HG02885 (cell line): ENCODE measurements around the gene ELK4.
A peak's percentile ranks its signal among the peaks of the same experiment; 100 is the strongest.

Source experiments
- ATAC-seq: cut with Tn5 transposase; IDR thresholded peaks from one replicate; pipeline ENCODE4 v1.9.1; 2021; ENCODE audit warnings: mild to moderate bottlenecking; ENCODE audit not compliant: unreplicated experiment, poor library complexity

Gene ELK4, protein sequence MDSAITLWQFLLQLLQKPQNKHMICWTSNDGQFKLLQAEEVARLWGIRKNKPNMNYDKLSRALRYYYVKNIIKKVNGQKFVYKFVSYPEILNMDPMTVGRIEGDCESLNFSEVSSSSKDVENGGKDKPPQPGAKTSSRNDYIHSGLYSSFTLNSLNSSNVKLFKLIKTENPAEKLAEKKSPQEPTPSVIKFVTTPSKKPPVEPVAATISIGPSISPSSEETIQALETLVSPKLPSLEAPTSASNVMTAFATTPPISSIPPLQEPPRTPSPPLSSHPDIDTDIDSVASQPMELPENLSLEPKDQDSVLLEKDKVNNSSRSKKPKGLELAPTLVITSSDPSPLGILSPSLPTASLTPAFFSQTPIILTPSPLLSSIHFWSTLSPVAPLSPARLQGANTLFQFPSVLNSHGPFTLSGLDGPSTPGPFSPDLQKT

DNA sequence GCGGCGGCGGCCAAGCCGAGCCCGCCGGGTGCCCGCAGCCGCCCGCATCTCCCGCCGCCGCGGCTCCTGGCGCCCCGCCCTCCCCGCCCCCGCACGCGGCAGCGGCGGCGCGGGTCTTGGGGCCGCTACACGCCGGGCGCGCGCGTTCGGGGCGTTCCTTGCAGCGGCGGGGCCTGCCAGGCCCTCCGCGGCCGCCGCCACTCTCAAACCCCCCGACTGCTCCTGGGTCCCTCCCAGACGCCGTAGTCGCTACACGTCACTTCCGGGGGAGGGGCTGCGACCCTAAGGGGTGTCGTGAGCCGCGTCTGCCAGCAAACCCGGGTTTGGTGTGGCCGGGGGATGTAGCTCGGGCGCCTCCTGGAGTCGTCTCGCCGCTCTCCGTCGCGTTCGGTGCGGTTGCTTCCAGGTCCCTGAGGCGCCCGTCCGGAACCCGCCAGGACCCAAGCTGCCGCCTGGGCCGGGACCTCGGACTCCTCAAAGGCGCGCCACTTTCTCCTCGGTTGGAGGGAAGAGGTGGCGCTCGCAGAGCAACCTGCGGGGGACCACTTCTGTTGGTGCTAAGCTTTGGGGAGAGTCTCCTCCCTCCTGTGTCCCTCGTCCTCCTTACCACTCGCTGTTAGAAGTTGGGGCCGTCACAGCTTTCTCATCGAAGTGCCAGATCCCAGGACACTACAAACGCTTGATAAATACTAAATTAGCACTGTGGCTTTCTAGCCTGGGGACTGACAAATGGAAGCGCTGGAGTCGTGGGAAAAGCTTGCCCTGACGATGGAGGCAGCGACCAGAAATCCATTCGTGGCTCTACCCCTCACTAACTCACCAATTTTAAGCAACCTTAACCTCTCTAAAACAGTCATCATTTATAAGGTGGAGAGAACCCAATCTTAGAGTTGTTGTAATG is at the start of gene ELK4:
ELK4 (minus strand) TSS at position 244 of the 901 bp plus-strand sequence. CDS start 8,129 bp downstream, outside the sequence.
- peak; percentile 84 for ATAC-seq

DNA sequence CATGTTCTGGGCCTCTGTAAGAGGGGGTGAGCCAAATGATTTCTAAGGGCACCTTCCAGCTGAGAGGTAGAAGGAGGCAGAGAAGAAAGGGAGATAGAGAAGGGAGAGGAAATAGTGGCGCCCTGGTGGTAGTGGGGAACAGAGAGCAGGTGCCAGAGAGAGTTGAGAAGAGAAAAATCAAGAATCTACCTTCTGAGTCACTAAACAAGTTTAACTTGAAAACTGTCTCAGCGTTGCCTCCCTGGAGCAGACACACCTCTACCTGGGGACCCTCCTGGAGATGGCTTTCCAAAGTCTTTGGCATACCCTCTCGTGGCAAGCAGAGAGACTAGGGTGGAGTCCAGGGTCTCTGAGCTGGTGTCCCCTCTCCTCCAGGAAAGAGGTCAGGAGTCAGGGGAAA is 49.6 kb upstream of the ELK4 start:
- no peak for ATAC-seq

DNA sequence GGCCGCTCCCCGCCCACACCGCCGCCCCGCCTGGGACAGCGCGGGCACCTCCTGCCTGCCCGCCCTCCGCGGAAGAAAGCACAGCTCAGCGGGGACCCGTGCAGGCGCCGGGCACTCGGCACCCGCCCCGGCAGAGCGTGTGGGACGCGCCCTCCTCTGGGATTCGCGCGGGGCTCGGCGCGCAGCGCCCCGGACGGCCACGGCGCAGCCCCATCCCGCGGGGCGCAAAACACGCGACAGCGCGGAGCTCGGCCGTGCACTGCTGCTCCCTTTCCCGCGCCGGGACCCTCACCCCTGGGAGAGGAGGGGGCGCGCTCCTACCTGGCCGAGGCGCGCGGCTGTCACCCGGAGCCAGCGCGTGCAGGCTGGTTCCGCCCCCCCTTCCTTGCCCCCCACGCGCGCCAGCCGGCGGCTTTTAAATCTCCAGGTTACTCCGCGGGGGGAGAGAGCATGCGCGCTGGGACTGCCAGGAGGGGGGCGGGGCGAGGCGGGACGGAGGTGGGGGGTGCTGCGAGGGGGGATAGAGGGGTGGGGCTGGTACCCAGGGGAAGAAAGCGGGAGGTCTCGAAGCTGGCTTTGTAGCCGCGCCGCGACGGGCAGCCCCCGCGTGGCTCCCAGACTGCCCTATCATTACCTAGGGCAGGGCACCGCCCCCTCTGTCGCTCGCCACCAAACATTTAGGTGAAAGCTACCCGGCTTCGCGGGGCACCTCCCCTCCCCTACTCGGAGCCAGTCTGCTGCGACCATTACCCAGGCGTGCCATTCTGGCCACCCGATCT is 48.5 kb upstream of the ELK4 start, which contains the start of gene SLC45A3:
SLC45A3 (minus strand) TSS at position 437 of the 779 bp plus-strand sequence. CDS start 15,853 bp downstream, outside the sequence.
- ATAC-seq: no peak

DNA sequence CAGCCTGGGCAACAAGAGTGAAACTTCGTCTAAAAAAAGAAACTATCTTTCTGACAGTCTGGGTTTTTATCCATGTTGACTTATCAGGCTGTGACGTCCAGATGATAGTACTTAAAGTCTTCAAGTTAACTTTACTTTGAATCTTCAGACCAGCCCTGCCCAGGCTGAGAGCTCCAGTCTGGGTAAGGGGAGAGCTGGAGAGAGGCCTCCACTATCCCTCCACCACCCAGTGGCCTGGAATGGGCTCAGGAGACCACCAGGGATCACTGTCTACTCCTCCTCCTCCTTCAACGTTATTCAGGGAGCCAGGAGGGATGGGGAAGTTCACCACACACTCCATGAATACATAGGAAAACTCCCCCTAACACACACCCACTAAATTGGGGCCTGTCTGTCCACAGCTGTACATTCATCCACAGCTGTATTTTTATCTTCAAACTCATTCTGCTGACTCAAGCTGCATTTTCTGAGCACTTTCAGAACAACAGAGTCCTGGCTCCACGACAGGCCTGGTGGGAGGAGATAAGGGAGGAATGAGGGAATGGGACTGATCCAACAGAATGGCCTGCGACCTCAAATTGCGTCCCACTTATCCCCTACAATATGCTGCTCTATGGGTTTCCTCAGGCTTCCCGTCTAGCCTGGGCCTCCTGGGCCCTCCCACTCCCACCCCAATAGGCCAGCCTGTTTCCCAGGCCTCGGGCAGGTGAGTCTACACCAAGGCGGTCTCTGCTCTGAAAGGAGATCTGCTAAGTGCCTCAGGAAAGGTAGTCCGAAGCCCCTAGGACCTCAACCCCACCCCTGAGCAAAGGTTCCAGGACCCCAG is 46.7 kb upstream of the ELK4 start:
- no peak for ATAC-seq

DNA sequence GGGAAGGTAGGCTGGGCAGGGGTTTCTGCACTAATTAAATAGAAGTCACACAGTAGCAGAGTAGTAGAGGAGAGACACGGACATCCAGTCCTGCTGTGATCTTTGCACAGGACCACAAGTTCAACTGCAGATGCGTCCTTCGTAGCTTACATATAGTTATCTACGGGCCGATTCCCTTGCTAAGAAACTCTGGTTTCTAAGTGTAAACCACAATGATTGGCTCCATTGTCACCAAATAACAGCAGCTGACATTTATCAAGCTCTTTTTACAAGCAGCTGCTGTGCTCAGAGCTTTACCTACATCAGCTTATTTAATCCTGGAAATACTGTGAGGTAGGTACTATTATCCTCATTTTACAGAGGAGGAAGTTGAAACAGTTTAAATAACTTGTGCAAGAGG is 45.4 kb upstream of the ELK4 start:
- no peak for ATAC-seq

DNA sequence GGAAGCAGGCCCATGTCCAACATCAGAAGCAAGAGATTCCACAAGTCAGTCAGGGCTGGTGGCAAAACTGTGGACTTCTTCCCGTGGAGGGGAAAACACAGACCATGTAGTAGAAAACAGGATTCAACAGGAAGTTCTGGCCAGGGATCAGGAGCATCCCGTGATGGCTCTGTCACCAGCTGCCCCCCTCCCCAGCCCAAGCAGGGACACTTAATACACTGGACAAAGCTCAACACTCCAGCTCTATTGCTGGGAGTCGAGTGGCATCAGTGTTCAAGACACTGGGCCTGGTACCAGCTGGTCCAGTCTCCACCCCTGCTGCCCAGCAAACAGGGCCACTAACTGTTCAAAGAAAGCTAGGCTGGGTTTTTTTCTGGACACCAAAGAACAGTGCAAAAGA is 44.8 kb upstream of the ELK4 start:
- no peak for ATAC-seq

DNA sequence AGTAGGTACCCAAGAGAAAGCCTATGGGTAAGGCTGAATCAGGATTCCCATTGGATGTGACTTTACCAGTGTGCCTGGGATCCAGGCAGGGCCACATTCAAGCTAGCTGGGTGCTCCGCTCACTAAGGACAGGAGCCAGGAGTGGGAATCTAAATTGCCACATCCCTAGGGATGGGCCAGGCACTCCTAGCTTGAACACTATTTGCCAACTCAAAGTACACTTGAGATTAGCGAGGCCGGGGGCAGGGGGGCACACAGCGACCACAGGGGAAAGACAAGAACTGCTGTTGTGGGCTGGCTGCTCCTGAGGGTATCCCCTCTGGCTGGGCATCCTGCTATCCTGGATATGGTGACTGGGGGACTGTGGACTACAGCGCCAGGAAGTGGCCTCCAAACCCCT is 44.2 kb upstream of the ELK4 start:
- ATAC-seq: no peak

DNA sequence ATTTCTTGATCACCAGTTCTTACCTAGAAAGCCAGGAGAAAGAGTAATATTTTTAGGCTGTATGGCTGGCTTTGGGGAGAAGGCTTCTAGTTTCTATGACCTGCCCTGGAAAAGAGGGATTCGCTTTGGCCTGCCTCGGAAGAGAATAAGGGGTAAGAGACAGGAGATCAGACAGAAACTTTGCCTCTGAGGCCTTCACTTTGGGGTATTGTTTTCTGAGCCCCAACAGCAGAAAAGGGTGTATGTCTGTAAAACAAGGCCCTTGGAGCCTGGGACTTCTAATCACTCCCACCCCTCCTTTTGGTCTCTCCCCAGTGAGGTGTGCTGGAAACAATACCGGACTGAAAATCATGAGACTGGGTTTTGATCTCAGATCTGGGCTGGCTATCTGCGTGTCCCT is 43.4 kb upstream of the ELK4 start:
- ATAC-seq: no peak

DNA sequence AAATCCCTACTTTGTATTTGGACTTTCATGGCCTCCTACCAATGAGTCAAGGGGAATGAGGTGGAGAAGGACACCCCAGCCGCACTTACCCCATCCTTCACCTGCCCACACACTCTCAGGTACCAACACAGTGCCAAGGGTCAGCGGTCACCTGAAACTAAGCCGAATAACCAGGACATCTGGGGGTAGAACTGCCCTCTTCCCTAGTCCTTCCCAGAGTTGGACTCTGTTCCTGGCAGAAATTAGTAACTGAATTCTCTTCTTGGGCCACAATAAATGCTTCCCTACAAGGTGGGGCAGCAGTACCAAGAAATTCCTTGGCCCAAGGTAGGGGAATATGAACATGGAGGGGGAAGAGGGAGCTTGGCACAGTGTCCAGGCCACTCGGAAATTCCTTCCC is 41.2 kb upstream of the ELK4 start:
- ATAC-seq: no peak

DNA sequence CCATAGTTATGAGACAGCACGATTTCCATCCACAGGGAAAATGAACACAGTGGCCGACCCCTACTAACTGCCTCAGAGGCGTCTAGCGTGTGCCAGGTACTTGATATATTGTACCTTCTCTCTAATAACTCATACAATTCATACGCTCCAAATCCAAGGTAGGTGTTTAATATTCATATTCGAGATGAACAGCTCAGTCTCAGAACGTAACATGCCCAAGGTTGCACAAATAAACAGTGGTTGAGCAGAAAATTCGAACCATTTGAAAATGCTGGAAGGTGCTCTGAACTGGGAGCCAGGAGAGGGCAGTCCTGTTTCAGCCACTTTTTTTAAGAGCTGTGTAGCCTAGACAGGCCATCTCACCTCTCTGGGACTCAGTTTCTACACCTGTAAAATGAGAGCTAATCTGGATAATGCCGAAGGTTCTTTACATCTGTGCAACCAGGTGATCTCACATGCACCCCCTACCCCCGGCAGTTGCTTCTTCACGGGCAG is 40.6 kb upstream of the ELK4 start:
- no peak for ATAC-seq

DNA sequence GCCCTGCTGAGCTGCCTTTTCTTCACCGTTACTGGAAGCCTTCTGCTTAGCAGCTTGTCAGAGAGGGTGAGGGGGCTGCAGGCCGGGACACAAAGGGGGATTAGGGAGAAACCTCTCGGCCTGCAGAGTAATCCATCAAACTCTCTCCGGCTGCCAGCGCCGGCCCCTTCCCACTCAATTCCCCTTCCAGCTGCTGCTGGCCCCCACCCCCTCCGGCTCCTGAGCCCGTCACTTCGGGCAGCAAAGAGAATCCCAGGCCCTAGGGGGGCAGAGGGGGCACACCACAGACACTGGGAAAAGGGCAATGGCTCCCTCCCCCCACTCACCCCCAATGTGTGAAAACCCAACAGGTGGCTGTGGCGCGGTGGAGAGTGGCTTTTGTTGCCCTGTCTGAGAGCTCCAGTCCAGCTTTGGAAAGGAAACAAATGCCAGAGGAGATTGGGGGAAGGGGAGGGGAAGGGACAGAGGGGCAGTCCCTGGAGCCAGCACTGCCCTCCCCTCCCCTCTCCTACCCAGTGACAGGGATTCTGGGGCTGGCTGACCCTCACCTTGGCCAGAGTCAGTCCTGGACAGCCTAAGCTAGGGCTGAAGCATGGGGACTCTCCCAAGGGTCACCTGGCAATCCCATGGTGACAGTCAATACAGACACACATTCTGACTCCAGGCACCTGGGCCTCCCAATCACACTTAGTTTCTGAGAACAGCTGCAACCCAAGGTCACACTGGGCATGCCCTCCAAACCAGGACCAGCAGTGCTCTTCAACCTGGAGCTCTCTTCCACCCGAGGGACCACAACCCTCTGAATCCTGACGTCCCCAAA is 39.0 kb upstream of the ELK4 start:
- ATAC-seq: no peak

DNA sequence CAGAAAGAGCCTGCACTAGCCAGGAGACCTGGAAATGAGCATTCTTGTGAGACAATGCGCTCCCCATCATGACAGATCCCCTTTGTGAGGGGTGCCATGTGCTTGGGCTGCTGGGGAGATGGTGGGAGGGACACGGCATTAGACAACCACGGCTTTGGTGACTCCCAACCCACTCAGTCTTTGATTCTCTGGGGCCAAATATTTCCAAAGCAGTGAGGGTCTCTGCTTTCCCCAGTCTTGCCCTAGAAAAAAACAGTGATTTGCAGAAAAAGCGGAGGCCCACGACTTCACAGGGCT is 38.3 kb upstream of the ELK4 start:
- no peak for ATAC-seq

DNA sequence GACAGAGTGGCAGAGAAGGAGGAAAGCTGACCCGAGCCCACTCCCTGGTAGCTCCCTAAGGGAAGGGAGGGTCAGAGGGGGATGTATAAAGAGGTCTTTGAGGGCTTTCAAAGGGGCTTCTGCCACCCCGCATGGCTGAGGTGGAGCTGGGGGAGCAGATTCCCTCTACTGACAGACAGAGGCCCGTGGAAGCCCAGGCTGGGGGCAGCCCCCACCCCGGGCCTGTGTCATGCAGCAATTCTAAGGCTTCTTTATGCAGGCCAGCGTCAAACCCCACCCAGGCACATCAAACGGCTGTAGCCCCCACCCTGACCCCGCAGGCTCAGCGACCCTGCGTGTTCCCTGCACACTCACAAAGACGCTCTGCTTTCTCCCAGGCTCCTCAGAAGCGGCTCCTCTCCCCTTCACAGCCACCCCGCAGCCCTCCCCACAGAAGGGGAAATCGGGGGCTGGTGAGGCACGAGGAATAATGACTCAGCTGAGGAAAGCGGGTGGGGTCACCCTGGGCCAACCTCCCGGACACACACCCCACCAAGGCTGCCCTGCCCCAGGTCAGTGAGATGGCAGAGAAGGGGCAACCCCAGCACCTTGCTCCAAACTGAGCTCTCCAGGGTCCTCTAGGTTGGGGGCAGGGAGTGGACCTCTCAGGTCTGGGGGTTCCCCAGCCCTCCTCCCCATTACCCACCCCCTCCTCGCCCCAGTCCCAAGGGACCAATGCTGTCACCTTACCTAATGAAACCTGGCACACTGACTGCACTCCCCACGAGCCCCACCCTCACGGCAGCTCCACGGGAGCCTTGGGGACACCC is 37.7 kb upstream of the ELK4 start:
- peak; percentile 34 for ATAC-seq

DNA sequence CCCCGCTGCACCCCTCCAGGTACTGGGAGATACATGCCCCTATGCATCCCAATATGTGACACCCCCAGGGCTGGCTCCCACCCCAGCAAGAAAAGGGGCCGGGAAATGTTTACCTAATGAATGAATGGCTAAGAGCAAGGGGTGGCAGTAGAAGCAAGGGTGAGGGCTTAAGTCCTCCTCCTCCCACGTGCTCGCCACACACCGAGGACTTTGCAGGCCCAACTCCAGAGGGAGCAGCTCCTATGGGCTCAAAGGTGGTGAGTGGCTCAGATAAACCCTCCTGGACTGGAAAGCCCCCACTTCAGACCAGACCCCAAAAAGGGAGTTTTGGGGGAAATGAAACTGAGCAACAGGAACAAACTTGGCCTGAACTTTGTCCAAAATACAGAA is 37.1 kb upstream of the ELK4 start:
- ATAC-seq: peak; percentile 50

DNA sequence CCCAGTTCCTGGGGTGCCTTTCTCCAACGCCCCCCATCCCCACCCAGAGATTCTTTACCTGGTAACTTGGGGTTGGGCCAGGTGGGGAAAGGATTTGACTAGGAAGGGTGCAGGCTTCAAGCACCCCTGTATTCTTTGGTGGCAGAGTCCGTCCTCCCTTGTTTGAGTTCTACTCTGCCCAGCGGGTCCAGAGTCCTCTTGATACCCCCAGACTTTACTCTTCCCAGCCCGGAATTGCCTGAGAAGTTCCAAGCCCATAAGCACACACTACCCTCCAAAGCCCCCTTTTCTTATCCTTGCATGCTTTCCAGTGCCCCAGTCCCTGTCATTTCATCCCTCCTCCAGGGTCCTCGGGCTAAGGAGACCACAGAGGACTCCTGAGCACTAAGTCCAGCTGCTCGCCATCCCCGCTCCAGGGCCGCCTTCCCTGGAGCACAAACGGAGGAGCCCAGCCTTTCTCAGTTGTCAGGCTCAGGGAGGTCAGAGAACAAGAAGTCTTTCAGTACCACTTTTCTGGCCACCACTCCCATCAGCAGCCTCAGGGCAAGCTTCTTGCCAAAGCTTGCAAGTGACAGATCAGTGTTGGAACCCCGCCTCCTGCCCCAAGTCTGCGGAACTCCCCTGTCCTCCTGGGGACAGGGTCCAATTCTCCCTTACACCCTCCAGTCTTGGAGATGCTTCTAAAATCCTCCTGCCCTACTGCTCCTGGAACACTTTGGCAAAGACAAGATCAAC is 36.3 kb upstream of the ELK4 start:
- no peak for ATAC-seq

DNA sequence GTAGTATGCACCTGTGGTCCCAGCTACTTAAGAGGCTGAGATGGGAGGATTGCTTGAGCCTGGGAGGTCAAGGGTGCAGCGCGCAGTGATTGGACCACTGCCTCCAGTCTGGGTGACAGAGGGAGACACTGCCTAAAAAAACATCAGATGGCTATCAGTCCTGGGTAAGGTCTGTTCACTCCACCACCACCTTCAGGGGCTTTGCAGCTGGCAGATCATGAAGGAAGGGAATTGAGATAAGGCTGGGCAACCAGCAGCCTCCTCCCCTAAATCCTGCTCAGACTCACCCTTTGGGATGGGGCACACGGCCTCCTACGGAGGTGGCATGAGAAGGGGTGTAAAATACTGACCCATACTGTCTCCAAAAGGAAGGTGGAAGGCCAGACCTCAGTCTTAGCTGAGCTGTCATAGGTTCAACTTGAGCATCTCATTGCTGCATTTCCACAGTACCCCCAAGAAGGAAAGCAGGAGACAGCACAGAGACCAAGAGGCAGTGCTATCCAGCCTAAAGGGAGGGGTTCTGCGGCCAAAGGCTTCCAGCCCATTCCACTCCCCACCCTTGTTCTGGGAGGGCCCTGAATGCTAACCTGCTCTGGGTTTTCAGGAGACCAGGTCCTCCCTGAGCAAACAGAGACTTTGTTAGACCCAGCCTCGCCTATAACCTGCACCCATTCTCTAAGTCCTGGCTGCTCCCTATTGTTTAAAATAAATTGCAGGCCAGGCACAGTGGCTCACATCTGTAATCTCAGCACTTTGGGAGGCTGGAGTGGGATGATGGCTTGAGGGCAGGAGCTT is 34.8 kb upstream of the ELK4 start:
- ATAC-seq: no peak
